ENCODE data around the gene FAM200B.
"Not testable (repeated sequence)": the region's sequence is repeated elsewhere in the genome, so short reads cannot be mapped to it uniquely, and the experiment has no call there.

The FAM200B gene

DNA sequence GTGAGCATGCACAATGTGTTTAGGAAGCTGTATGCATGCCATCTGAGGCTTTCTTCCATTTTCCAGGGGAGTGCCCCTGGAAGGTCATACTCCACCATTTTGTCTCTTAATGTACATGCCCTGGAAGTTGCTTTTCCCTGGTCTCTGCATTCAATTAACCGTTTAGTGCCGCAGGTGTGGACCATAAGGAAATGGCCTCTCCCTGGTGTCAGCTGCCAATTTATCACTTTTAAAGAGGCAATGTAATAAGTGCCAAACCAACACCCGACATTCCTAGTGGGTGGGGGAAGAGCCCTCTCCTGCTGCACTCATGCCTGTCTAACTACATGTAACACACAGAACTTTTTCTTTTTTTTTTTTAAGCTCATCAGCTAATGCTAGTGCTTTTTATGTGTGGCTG, 14.1 kb downstream of the FAM200B start:
- DNase-seq (ENCODE audit: low spot score) = no peak

DNA sequence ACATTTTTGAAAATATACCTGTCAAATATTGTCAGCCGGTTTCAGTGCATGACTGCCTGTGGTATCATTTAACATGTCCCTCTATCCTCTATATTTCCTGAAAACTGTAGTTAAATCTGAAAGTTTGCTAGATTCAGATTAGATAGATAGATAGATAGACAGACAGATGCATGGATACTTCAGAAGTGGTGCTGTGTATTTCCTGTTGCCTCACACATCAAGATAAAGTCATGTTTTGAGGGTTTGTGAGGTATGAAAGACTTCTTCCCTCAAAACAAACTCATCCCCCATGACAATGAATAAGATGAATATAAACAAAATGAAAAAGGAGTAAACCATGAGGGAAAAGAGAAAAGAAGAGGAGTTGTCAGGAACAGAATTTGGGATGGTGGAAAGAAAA, 15.2 kb downstream of the FAM200B start:
- DNase-seq (ENCODE audit: low spot score) = no peak

DNA sequence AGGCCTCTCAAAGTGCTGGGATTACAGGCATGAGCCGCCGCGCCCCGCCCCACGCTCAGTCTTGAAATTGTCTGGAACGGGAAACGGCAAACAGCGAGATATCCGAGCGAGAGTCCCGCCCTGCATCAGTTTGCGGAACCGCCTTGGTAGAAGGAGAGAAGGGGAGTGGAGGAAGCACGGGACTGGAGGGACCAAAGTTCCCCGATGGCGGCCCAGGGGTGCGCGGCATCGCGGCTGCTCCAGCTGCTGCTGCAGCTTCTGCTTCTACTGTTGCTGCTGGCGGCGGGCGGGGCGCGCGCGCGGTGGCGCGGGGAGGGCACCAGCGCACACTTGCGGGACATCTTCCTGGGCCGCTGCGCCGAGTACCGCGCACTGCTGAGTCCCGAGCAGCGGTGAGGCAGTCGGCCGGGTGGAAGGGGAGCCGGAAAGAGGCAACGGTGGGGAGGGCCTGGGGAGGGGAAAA, 21.3 kb downstream of the FAM200B start, which contains the start of gene BST1:
Gene BST1, plus strand, starts transcription at position 125 of the 463 bp plus-strand sequence. Its CDS starts 80 bp downstream, at position 205.
- DNase-seq (ENCODE audit: low spot score) = peak; percentile 55

DNA sequence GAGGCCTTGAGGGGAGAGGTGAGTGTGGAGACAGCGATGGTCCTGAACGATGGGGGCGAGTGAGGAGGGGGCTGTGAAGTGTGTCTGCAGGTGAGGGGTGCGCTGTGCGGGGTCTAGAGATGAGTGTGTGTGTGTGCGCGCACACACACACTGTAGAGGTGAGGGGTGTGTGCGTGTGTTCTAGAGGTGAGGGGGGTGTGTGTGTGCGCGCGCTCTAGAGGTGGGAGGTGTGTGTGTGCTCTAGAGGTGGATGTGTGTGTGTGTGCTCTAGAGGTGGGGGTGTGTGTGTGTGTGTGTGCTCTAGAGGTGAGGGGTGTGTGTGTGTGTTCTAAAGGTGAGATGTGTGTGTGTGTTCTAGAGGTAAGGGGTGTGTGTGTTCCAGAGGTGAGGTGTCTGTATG, 21.8 kb downstream of the FAM200B start:
- no peak for DNase-seq (ENCODE audit: low spot score)

DNA sequence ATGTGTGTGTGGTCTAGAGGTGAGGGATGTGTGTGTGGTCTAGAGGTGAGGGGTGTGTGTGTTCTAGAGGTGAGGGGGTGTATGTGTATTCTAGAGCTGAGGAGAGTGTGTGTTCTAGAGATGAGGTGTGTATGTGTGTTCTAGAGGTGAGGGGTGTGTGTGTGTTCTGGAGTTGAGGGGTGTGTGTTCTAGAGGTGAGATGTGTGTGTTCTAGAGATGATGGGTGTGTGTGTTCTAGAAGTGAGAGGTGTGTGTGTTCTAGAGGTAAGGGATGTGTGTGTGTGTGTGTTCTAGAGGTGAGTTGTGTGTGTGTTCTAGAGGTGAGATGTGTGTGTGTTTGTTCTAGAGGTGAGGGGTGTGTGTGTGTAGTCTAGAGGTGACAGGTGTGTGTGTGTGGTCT, 22.5 kb downstream of the FAM200B start:
- no peak for DNase-seq (ENCODE audit: low spot score)

DNA sequence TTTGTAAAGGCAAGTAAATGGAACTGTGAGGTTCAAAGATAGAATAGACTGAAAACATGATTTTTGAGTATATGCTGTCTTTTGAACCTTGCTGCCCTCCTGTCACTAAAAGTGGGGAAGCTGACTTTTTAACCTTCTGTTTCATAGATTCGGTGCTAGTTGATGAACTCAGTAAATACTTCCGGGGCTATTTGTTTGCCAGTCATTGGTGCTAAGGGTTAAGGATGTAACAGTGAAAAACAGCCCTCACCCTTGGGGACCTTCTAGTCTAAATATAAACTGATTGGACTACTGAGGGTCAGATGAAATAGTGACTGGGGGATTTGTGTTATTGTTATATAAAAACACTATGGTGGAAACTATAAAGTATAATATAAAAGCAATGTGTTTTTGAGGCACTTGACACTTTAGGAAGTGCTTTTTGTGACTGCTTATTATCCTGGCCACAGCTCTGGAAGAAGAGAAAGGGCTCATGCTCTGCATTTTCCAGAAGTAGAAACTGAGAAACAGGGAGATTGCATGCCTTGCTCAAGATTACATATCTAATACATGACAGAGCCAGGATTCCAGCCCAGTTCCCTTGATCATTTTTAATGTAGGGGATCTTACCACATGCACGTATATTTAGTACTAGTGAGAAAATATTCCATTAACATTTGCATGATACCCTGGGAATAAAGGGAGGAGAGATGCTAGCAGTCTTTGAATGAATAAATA, 25.2 kb downstream of the FAM200B start:
- DNase-seq (ENCODE audit: low spot score) = no peak

DNA sequence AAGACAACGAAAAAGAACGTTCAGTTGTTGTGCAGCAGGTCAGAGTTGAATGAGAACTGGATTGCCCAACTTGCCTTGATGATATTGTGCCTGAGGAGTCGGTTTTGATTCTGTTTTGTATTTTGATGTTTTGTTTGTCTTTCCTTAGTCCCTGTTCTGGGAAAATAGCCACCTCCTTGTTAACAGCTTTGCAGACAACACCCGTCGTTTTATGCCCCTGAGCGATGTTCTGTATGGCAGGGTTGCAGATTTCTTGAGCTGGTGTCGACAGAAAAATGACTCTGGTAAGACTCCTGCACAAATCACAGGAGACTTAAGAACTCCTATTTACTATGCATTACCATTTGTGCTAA, 25.7 kb downstream of the FAM200B start:
- DNase-seq (ENCODE audit: low spot score) = no peak

DNA sequence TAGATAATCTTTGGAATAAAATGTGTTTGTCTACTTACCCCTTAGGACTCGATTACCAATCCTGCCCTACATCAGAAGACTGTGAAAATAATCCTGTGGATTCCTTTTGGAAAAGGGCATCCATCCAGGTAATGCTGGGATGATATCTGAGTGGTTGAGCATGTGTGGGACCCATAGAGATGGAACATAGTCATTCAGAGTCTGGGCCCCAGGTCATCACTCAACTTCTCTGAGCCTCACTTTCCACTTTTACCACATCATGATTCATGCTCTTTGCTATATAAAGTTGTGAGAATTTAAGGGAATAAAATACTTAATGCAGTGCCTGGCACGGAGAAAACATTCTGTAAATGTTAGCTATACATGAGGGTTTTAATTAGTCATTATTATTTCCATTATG, 30.1 kb downstream of the FAM200B start:
- DNase-seq (ENCODE audit: low spot score) = no peak

DNA sequence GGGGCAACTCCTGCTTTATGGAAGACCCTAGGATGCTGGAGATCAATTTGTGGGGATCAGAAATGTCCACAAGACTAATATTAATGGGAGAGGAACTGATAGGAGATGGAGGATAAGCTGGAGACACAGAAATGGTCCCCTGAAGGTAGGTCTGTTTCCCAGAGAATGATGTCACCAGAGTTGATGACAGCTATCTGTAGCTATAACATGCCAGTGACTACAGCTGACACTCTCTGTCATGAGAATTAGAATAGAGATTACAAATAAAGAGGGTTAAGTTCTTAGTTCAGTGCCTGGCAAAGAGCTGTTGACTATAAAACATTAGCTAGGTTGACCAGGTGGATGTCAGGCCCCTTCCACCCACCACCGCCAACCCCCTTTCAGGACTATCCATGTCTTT, 30.6 kb downstream of the FAM200B start:
- DNase-seq (ENCODE audit: low spot score) = no peak

DNA sequence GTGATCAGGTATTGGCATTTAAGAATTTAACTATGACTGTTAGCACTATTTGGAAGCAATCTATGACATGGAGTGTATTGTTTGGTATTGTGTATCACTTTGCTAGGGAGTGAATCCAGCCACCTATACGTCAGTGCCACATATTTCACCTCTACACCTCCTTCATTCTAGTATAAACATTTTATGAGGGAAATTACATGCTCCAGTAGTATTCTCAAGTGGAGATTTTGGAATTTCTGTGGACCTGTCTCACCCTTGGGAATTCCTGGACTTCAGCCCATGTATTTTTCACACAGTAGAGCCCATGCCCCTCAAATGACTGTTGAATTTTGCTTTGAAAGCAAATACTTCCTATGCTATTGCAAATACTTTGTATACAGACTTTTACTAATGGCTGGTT, 32.5 kb downstream of the FAM200B start:
- DNase-seq (ENCODE audit: low spot score) = no peak

DNA sequence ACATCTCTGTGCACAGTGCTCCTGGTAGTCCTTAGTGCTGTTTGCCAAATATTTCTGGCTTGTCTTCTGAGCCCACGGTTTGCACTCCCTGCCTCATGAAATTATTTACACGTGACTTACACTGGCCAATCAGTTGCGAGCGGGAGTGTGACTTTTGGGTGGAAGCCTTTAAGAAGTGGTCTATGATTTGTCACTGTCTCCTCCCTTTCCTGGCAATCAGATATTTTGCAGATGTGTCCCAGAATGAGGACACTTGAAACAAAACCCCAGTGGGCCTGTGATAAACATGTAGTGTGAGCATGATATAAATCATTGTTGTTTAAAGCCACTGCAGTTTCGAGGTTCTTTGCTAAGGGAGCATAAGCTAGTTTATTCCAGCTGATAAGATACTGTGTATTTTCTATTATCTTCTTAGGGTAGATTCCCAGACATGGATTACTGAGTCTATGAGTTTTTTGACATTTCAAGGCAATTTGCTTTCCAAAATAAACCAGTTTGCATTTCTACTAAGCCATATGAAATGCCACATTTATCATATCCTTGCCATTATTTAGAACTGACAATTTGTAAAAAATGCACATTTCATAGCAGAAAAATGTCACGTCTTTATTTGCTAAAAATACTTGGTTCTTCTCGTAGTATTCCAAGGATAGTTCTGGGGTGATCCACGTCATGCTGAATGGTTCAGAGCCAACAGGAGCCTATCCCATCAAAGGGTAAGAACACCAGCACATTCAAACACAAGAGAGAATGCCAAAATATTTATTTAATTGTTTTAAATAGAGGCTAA, 33.2 kb downstream of the FAM200B start:
- DNase-seq (ENCODE audit: low spot score) = no peak

DNA sequence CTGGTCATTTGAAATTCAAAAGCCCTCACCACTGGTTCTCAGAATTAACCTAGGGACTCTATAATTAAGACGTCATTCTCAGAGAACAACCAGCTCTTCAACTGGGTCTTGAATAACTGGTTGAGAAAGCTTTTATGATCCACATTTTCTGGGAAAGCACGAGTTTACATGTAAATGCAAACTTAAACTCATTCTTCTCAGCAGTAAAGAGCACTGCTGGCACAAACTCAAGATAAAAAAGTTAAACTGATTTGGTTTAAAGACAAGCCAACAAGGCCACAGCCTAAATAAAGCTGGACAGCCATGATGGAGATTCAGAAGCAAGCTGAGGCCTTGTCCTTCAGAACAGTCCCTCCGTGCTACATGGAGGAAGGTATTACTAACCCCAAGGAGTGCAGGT, 34.5 kb downstream of the FAM200B start:
- no peak for DNase-seq (ENCODE audit: low spot score)

DNA sequence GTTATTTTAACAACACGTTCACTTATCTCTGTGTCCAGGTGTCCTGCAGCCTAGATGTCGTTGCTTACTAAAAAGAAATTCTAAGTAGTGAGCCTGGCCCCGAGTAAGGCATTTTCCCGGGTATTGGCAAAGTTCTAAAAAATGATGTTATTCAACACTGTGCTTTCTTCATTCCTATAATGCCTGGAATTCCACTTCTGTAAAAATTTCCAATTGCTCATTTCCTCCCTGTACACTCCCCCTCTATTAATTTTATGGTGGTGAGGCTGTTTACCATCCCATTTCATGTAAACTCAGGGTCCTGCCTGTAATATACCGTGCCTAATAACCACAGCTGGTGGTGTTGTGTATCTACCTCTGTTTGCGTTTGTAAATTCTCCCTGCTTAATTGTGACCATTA, 35.5 kb downstream of the FAM200B start:
- DNase-seq (ENCODE audit: low spot score) = no peak

DNA sequence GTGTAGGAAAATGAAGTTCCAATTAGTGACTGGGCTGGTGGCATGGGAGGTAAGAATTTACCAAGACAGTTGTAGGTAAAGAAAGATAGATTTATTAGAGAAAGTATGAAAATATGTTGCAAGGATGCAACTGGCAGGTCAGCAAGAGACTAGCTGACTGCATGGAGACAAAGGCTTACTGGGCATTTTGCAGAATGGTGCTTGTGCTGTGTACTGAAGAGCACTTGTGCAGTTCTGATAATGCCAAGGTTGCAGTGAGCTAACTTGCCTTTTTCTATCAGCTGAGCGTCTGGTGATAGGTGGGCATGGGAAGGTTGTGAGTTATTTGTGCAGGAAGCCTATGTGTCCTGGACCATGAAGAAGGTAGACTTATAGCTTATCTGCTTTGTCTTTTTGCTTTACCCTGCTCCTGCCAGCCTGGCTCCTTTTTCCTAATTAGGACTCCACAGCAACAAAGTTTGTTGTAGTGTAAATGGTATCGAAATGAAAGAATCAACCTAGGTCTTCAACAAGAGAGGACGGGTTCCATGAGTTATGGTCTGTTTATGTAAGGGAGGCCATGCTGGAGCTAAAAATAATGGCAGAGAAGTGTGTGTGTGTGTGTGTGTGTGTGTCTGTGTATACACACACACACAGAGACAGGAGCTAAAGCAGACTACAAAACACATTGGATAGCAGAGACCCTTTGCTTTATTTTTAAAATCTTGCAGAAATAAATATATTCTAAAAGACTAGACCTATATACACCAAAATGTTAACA, 36.2 kb downstream of the FAM200B start:
- DNase-seq (ENCODE audit: low spot score) = no peak

DNA sequence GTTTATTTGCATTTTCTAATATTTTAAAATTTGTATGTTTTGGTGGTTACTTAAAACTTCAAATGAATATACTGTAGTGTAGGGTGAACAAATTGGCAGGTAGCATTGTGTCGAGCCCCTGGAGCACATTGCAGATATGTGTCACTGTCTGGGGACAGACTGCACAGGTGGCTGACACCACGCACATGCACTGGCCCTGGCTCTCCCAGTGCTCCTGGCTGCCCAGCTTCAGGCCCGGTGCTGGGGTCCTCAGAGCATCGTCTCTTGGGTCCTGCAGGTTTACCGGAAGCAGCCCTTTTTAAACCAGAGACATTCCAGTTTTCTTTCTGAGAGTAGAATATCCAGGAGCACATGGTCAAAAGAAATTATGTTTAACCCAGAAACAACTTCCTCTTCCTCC, 36.8 kb downstream of the FAM200B start:
- DNase-seq (ENCODE audit: low spot score) = no peak

DNA sequence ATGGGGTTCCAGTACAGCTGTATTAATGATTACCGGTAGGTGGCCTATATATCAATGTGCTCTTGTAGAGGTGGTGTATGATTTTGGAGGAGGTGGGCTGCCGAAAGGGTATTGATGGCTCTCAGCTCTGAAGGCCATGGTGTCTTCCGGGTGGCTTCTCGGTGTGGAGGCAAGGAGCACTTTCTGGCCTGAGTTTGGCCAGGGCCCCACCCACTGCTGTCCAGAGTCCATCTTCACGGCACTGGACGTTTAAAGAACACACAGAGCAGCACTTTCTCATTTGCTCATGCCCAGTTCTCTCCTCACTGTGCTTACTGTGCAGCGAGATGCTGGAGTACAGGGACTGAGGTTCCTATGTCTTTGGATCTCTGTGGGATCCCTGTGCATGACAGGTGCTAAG, 37.3 kb downstream of the FAM200B start:
- DNase-seq (ENCODE audit: low spot score) = no peak

DNA sequence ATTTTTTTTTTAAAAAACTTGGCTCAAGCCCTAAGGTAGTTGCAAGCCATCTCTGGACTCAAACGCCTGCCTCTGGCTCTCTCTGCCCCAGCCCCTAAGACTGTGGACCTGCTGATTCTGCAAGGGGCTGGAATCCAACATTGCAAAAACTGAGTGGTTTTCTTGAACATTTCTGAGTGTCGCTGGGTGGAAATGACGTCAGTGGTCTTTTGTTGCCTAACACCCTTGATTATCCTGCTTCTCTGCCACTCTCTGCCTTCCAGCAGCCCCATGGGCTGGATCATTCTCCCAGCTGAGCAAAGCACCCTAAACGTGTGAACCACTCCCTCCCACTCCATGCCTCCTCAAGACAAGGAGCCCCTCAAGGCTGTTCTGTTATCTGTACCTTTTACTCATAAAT, 37.9 kb downstream of the FAM200B start:
- no peak for DNase-seq (ENCODE audit: low spot score)

DNA sequence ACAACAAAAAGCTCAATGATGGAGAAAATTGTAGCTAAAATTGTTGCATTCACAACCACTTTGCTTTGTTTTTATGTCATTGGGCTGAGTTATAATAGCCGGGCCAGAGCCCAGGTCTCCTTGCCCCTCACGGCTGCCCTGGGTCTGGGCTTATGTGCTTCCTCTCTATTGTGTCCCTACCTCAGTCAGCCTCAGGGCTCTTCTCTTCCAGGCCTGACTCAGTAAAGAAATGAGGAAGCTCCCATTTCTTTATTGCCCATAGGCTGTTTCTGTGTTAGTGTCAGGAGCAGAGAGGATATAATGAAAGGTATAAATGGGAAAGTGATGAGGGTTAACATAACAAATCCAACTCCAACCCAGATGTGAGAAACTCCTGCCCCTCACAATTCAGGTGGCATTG, 39.2 kb downstream of the FAM200B start:
- DNase-seq (ENCODE audit: low spot score) = no peak

DNA sequence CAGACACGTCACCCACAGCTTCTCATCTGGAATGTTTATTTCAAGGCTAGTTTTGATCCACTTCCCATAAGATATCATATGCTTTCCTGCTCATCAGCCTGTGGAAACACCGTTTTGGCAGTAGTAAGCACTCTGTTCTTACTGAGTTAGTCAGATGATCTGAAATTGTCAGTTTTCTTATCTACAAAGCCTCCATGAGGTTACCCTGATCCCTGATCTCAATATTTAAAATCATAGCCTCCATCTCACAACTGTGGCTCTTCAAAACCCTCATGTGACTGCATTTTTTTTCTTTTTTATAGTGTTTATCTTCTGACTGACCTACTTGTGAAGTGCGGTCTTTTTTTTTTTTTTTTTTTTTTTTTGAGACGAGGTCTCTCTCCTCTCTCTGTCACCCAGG, 44.0 kb downstream of the FAM200B start:
- DNase-seq (ENCODE audit: low spot score) = no peak

DNA sequence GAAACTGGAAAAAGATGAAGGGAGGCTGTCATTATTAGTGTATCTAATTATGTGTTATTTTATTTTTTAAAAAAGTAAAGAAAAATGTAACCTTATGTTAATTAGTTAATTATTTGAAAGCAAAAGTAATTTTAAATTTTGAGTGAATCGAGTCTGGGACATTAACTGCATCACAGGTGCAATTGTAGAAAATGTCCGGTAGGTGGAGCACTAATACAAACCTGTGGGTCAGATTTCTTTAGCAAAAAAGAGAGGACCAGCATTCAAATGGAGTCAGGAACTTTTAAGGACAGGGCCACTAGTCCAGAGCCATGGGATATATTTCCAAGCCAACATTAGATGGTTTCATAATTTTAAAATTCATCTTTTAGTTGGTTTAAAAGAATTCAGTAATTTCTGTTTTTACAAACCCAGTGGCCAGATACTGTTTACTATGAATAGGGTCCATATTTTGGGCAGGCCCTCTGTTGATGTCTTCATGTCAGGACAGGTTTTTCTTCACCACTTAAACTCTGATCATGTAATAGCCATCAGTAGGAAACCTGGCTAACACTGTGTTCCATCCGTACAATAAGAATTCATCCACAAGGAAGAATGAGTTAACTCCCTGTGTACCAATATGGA, 48.4 kb downstream of the FAM200B start:
- peak; percentile 59 for DNase-seq (ENCODE audit: low spot score)

DNA sequence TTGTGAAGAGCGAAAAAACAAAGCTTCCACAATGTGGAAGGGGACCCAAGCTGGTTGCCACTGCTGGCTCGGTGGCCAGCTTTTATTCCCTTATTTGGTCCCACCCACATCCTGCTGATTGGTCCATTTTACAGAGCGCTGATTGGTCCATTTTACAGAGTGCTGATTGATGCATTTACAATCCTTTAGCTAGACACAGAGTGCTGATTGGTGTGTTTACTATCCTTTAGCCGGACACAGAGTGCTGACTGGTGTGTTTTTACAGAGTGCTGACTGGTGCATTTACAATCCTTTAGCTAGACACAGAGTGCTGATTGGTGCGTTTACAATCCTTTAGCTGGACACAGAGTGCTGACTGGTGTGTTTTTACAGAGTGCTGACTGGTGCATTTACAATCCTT, 51.4 kb downstream of the FAM200B start:
- not testable (repeated sequence) for DNase-seq (ENCODE audit: low spot score)

DNA sequence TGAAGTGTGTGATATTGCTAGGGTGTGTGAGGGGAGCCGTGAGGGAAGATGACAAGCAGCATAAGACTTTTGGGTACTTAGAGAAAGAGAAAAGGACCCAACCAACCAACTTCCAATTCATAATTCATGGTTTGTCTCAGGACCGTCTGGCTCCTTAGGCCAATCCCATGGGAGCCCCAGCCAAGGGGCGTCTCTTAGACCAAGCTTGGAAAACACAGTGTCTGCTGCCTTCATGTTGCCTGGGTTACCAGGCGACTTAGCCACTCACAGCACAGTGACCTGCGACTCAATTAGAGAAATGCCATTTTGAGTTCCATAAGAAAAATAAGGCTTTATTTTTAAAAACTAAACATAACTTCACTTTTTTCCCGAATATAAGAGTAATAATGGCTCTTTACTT, 53.9 kb downstream of the FAM200B start:
- DNase-seq (ENCODE audit: low spot score) = no peak

Measured in globus pallidus (tissue), 1 donor.